A673 (cell line): ENCODE measurements around the gene SP6. TPM values are rescaled to one million over a fixed set of nuclear protein-coding genes. Genes with fewer than 3 reads are reported as not detected.

Experiments used
- BruUV-seq: library from RNA; stranded (reverse); fragments of 400-500 nt; replicated peaks from 2 replicates; lab custom pipeline; 2021; lab: Mats Ljungman, UMichigan
- CTCF ChIA-PET: fragments of 300-600 bp; sonication (Branson Sonifier 250); formaldehyde crosslinking; loops from one replicate; lab custom pipeline; 2022; ENCODE audit warnings: antibody characterized with exemption; lab: Charles Lee
- POLR2A ChIA-PET: fragments of 300-600 bp; sonication (Branson Sonifier 250); formaldehyde crosslinking; loops from one replicate; lab custom pipeline; 2022; ENCODE audit warnings: antibody characterized with exemption; ENCODE audit not compliant: low non-redundant PET; lab: Charles Lee
- DNase-seq: peaks from one replicate; pipeline ENCODE4 v3.0.0-alpha.2; 2015; ENCODE audit warnings: low spot score
- H3K27ac ChIP-seq: fragments of 200-600 bp; sonication (generic); 2 replicates; pipeline ENCODE4 v1.5.1; 2016; ENCODE audit warnings: mixed run types, low read depth, mild to moderate bottlenecking, mixed read lengths, antibody characterized with exemption, low read length; ENCODE audit not compliant: poor library complexity, severe bottlenecking
- H3K27me3 ChIP-seq: fragments of 200-600 bp; sonication (generic); replicated peaks from 2 replicates; pipeline ENCODE4 v1.6.1; 2017; ENCODE audit warnings: mixed run types, low read depth, mild to moderate bottlenecking, mixed read lengths, antibody characterized with exemption, low read length; ENCODE audit not compliant: insufficient read depth, poor library complexity
- H3K36me3 ChIP-seq: fragments of 200-600 bp; sonication (generic); 2 replicates; pipeline ENCODE4 v1.6.1; 2016; ENCODE audit warnings: mixed run types, mild to moderate bottlenecking, mixed read lengths, antibody characterized with exemption, low read length; ENCODE audit not compliant: insufficient read depth, poor library complexity, severe bottlenecking
- H3K4me1 ChIP-seq: fragments of 200-600 bp; sonication (generic); 2 replicates; pipeline ENCODE4 v1.6.1; 2017; ENCODE audit warnings: mixed run types, mild to moderate bottlenecking, mixed read lengths, antibody characterized with exemption, low read length; ENCODE audit not compliant: insufficient read depth, poor library complexity, severe bottlenecking
- H3K4me3 ChIP-seq: fragments of 200-600 bp; sonication (generic); 2 replicates; pipeline ENCODE4 v1.5.1; 2016; ENCODE audit warnings: low read depth, mixed run types, mild to moderate bottlenecking, mixed read lengths, low read length; ENCODE audit not compliant: poor library complexity, severe bottlenecking
- H3K9me3 ChIP-seq: fragments of 200-600 bp; sonication (generic); 2 replicates; pipeline ENCODE4 v1.6.1; 2016; ENCODE audit warnings: mixed run types, low read depth, mild to moderate bottlenecking, mixed read lengths, antibody characterized with exemption, low read length; ENCODE audit not compliant: poor library complexity, severe bottlenecking
- CTCF ChIP-seq: fragments of 300-800, 200-600 bp; sonication (generic); conservative IDR thresholded peaks from 2 replicates; pipeline ENCODE4 v1.5.1; 2017; ENCODE audit warnings: low read depth, mild to moderate bottlenecking, antibody characterized with exemption, low read length, moderate library complexity, mixed read lengths
- EZH2 ChIP-seq: fragments of 200-600 bp; sonication (generic); IDR thresholded peaks from 2 replicates; pipeline ENCODE4 v1.6.1; 2017; ENCODE audit warnings: borderline replicate concordance, low read depth, mild to moderate bottlenecking, mixed read lengths, antibody characterized with exemption, low read length; ENCODE audit not compliant: poor library complexity, severe bottlenecking
- intact Hi-C: fragments of 100-400 bp; cut with micrococcal nuclease; formaldehyde crosslinking; loops from one replicate; pipeline ENCODE4 v1.10.0; 2022; ENCODE audit not compliant: unreplicated experiment
- total RNA-seq: library from RNA; stranded (reverse); gene quantifications from 2 replicates; pipeline ENCODE4 v1.2.3, GENCODE V29; 2021

The SP6 gene
- total RNA-seq, 1 experiment from 2014 or later, result 0.15 TPM

GRCh38 chr17:47864791-47865216 is 13.8 kb upstream of the SP6 start:
- CTCF ChIA-PET, result no interaction called here

GRCh38 chr17:47862621-47863440 is 11.9 kb upstream of the SP6 start:
- no peak for TF ChIP-seq EZH2
- no peak for TF ChIP-seq CTCF
- Histone ChIP-seq H3K36me3 (no peaks in the 10 kb centered on the region), H3K4me1 (peaks cover 10% of the 10 kb centered on the region), H3K4me3 (no peak overlapping the region), H3K27ac (no peak overlapping the region), H3K27me3 (no peaks in the 10 kb centered on the region), H3K9me3 (no peaks in the 10 kb centered on the region)
- intact Hi-C loops, result no loop called here
- BruUV-seq, result no TSS peak
- CTCF ChIA-PET, result no interaction called here
- POLR2A ChIA-PET, result no interaction called here
- DNase-seq, result no peak

More at GRCh38 chr17:47864791-47865216, 13.8 kb upstream of the SP6 start:
- POLR2A ChIA-PET, result no interaction called here
- DNase-seq, result peak; percentile 61
- TF ChIP-seq EZH2 (no peak), CTCF (no peak)
- intact Hi-C loops, result no loop called here
- Histone ChIP-seq H3K4me3 (no peak overlapping the region), H3K27ac (no peak overlapping the region), H3K27me3 (no peaks in the 10 kb centered on the region), H3K9me3 (no peaks in the 10 kb centered on the region), H3K4me1 (peaks cover 10% of the 10 kb centered on the region), H3K36me3 (no peaks in the 10 kb centered on the region)
- BruUV-seq, result no TSS peak

- POLR2A ChIA-PET, result no interaction called here
These were observed 9.4 kb upstream of the SP6 start for GRCh38 chr17:47860386-47860785.

More at GRCh38 chr17:47860386-47860785, 9.4 kb upstream of the SP6 start:
- intact Hi-C loops, result no loop called here
- Histone ChIP-seq H3K27ac (no peak overlapping the region), H3K27me3 (peaks cover 2% of the 10 kb centered on the region), H3K4me1 (peaks cover 9% of the 10 kb centered on the region), H3K9me3 (no peaks in the 10 kb centered on the region), H3K4me3 (no peak overlapping the region), H3K36me3 (no peaks in the 10 kb centered on the region)
- CTCF ChIA-PET, result no interaction called here
- no peak for DNase-seq
- no TSS peak for BruUV-seq
- TF ChIP-seq CTCF, result no peak
- TF ChIP-seq EZH2, result no peak
